GM21619 (cell line): ENCODE measurements around the gene SRMS.
"Not testable (repeated sequence)": the region's sequence is repeated elsewhere in the genome, so short reads cannot be mapped to it uniquely, and the experiment has no call there.

Experiments used
- ATAC-seq: cut with Tn5 transposase; IDR thresholded peaks from one replicate; pipeline ENCODE4 v1.9.1; 2021; ENCODE audit not compliant: unreplicated experiment

The SRMS gene

DNA sequence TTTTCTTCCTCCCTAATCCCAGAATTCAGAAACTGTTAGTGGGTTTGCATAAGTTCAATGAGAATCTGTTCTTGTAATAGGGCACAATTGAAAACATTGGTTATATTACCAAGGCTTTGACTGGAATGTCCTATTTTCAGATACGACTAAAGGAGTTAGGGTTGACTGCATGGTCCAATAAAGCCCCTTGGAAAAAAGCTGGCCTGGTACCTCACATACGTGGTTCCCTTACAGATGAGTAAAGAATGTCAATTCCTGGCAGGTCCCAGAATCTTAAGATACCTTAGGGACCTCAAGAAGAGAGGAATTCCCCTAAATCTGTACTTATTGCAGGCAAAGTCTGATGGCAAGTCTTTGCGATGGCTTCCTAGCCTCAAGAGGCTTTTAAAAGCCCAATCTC lies 22.4 kb downstream of the SRMS start:
- ATAC-seq: no peak

GRCh38 chr20:63522981-63523611 lies 24.5 kb downstream of the SRMS start:
- no peak for ATAC-seq

DNA sequence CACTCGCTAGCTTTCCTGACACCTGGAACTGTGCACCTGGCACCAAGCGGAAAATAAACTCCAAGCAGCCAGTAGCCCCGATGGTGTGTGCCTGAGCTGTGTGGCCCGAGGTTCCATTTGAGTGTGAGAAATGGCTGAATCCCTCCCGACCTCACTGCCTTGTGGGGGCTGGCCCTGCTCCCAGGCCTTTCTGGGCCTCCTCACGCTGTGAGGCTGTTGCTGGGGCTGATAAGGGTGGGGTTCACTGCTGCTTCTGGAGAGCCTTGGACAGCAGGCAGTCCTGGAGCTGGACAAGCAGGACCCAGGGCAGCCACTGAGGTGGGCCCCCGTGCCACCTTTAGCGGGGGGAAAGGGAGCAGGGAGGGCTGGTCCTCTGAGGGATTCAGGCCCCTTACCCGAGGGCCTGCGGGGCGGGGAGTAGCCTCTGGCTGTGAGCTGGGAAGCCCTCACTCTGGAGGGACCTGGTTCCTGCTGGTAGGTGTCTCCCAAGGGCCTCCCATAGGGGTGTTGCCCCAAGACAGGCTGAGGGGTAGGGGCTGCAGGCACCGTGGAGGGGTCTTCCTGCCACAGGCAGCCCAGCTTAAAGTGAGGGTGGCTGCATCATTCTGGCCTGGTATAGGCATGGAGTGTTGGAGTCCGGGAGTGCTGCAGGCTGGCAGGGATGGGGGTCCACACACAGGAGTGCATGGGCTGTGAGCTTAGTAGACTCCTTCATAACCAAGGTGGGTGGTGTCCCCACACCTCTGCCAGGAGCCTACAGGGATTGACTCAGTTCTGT lies 25.3 kb downstream of the SRMS start:
- no peak for ATAC-seq

GRCh38 chr20:63521602-63522001 lies 25.9 kb downstream of the SRMS start:
- no peak for ATAC-seq

DNA sequence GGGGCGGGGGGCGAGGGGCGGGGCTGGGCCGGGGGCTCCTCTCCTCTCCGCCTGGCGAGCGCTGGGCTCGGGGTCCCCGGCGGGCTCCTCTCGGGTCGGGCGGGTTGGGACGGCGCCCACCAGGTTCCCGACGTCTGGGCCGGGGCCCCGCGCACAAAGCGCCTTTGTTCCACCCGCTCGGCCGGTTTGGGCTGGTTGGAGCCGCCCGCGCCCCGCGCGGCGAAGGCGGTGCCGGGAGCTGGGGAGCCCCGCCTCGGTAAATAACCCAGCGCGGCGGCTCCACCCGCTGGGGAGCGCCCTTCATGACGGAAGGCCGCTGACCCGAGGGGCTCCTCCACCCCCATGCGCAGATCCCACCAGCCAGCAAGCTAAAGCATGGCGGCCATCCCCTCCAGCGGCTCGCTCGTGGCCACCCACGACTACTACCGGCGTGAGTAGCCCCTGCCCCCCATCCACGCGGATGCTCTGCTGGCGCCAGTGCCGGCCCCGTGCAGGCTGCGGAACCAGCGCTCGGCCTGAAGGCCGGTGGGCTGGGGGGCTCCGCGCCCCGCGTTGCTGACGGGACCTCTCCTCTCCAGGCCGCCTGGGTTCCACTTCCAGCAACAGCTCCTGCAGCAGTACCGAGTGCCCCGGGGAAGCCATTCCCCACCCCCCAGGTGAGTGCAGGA lies 26.5 kb downstream of the SRMS start:
- peak; percentile 34 for ATAC-seq

DNA sequence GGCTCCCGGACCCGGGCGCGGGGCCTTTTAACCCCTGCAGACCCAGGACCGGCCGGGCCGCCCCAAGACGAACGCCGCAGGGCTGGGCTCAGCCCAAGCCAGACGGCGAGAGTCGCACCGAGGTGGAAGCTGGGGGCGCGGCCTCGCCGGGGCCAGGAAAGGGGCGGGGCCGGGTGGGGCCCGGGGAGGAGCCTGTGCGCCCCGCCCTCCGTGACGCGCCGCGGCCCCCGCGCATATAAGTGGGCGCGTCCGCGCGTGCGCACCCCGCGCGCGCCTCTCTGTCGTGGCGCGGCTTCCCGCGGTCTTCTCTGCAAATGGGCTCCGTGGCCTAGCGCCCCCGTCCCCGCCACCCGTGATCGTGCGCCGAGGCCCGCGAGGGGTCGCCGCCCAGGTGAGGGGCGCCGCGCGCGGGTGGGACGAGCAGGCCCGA lies 27.0 kb downstream of the SRMS start, which contains the start of gene PPDPF:
PPDPF (plus strand) TSS at position 262 of the 430 bp plus-strand sequence. CDS start 544 bp downstream, outside the sequence.
- peak; percentile 64 for ATAC-seq

GRCh38 chr20:63519668-63520503 lies 27.7 kb downstream of the SRMS start:
- ATAC-seq: peak; percentile 34

DNA sequence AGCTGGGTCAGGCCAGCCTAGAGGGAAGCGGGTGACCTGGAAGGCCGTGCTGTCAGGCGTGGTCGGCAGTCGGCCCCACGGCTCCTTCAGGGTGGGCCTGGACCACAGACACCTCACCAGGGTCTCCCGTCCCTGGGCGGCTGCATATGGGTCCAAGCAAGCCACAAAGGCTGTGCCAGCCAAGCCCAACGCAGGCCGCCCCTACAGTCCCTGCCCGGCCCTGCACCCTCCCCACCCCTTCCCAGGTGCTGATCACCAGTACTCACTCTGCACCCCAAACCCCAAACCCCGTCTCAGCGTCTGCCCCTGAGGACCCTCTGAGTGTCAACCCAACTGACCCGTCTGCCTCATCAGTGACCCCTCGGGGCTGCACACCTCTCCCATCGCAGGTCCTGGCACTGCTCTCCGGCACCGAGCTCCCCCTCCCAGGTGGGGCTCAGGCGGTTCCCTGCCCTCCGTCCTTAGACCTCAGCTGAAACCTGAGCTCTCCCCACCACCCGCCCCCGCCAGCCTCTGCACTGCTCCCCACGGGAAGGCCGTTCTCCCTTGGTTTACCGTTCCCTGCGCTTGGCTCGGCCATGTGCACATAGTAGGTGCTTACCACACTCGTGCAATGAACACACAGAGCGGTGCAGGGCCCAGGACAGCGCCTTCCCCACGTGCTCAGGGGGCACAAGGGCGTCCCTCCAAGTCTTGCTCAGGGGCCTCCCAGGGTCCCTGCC lies 28.4 kb downstream of the SRMS start:
- ATAC-seq: no peak

DNA sequence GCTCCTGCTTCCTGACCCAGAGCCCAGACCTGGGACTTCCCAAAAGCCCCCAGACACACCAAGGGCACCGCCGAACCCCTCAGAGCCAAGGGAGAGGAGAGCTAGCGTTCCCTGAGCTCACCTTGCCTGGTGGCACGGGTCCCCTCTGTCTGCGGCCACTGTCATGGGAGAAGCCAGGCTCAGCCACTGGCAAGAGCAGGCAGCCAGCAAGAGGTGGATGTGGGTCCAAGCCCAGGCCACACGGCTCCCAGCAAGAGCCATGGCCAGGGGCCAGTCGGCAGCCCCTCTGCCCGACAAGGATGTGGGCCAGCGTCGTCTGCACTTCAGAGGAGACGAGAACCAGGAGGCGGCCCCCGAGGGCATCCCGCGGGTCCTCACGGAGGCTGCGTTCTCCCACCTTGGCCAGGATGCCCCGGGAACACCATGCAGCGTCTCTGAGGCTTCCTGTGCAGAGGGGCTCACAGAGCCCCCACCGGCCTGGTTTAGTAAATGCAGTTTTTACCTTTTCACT lies 29.1 kb downstream of the SRMS start:
- ATAC-seq: no peak

GRCh38 chr20:63517376-63518309 lies 29.9 kb downstream of the SRMS start:
- no peak for ATAC-seq

- not testable (repeated sequence) for ATAC-seq
Measured at GRCh38 chr20:63514520-63514919, 33.0 kb downstream of the SRMS start.

DNA sequence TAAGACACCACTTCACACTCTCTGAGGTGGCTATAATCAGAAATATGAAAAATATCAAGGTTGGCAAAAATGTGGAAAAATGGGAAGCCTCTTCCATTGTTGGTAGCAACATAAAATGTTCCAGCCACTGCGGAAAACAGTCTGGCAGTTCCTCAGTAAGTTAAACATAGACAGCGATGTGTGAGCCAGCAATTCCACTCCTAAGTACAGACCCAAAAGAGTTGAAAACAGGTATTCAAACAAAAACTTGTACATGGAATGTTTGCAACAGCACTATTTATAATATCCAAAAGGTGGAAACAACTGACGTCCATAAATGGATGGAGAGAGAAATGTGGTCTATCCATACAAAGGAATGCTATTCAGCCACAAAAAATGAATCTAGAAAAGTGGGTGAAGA lies 34.3 kb downstream of the SRMS start:
- no peak for ATAC-seq

DNA sequence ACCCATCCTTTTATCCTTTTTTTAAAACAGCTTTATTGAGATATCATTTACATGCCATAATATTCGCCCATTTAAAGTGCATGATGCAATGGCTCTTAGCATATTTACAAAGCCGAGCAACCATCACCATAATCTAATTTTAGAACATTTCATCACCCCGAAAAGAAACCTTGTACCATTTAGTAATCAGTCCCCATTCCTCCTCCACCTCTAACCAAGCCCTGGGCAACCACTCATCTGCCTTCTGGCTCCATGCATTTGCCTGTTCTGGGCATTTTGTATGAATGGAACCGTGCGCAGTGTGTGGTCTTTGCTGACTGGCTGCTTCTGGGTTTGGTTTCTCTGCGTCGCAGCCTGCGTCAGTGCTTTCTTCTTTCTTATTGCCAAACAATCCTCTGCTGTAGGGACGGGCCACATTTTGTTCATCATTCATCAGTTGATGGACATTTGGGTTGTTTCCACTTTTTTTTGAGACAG lies 38.4 kb downstream of the SRMS start:
- ATAC-seq: no peak

DNA sequence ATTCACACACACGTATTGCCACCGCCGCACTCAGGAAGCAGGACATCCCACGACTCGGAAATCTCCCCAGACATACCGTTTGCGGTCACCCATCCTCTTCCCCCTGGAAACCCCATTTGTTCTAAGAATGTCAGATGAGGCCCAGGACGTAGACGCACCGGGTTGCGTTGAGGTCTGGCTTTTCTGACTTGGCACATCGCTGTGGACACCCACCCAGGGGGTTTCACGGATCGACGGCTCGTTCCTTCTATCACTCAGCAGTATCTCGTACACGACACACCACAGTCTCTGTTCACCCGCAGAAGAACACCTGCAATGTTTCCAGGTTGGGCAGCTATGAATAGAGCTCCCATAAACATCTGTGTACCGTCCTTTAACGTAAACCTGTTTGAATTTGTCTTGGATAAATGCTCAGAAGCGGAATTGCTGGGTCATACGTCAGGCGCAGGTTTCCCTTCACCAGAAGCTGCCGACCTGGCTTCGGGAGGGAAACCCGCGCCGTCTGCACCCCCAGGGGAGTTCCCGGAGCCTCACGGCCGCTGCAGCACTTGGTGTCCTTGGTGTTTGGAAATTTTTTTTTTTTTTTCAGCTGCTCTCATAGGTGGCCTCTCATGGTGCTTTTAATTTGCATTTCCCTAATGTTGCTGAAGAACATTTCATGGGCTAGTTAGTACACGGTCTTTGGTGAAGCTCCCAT lies 39.3 kb downstream of the SRMS start:
- ATAC-seq: no peak

DNA sequence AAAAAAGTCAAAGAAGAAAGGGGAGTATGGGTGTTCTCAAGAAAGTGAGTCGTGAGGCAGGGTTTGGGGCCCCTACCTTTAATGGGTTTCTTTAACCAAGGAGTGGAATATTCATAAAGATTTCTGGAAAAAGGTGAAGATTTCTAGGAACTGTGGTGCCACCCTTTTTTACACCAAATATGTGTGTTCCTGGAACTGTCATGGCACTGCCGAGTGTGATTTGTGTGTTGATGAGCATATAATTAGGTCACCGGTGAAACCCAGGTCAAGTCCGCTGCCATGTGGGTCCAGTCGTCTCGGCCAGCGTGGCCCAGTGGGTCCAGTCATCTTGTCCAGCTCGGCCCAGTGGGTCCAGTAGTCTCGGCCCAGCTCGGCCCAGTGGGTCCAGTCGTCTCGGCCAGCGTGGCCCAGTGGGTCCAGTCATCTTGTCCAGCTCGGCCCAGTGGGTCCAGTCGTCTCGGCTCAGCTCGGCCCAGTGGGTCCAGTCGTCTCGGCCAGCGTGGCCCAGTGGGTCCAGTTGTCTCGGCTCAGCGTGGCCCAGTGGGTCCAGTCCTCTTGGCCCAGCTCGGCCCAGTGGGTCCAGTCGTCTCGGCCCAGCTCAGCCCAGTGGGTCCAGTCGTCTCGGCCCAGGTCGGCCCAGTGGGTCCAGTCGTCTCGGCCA lies 40.3 kb downstream of the SRMS start:
- ATAC-seq: no peak

DNA sequence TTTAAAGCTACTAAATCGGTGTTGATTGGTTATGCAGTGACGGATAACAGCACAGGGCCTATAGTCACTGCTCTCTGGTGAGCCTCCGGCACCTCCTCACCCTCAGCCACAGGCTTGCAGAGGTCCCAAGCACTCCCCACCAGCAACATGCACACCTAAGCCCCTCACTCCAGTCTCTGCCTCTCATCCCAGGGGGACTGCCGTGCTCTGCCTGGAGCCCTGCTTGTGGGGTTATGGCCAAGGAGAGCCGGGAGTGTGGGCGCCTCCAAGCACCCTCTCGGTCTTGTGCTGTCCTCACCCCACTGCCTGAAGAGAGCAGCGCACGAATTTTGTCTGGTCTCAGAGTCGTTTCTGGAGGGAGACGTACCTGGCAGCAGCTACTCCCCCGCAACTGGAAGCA lies 41.8 kb downstream of the SRMS start:
- ATAC-seq: no peak

DNA sequence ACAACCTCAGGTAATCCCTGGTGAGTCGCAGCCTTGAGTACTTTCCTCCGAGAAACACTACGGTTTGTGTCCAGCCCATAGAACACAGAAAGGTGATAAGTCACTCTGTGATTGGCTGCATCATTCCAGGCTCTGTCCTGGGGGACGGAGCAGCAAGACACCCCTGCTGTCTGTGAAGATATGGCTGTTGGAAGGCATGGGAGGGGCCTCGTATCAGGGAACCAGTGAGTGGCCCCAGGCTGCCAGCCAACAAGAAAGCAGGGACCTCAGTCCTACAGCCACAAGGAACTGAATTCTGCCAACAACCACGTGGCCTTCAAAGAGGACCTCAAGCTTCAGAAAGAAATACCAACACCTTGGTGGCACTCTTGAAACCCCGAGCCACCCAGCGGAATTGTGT lies 42.3 kb downstream of the SRMS start:
- no peak for ATAC-seq

DNA sequence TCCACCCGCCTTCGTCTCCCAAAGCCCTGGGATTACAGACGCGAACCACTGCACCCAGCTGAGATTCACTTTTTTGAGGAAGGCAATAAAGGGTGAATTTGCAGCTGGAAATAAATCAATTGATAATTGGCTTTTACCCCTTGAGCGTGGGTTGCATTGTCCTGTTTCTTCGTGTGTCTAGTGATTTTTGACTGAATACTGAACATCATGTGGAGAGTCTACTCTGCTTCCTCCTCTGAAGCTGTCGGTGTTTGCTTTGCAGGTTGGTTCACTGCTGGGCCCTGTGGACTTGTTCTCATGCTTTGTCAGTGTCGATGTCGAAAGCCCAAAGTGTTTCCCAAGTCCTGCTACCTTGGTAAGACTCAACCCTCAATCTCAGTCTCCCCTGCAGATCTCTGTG lies 42.9 kb downstream of the SRMS start:
- ATAC-seq: no peak
